HuH-7 (cell line): ENCODE results near the gene SSX2IP.
A peak's percentile ranks its signal among the peaks of the same experiment; 100 is the strongest.
"Not testable (repeated sequence)": the region's sequence is repeated elsewhere in the genome, so short reads cannot be mapped to it uniquely, and the experiment has no call there.

Source experiments
- DNase-seq: peaks from one replicate; pipeline ENCODE4 v3.0.0; 2011; ENCODE audit warnings: low spot score

Gene SSX2IP

DNA sequence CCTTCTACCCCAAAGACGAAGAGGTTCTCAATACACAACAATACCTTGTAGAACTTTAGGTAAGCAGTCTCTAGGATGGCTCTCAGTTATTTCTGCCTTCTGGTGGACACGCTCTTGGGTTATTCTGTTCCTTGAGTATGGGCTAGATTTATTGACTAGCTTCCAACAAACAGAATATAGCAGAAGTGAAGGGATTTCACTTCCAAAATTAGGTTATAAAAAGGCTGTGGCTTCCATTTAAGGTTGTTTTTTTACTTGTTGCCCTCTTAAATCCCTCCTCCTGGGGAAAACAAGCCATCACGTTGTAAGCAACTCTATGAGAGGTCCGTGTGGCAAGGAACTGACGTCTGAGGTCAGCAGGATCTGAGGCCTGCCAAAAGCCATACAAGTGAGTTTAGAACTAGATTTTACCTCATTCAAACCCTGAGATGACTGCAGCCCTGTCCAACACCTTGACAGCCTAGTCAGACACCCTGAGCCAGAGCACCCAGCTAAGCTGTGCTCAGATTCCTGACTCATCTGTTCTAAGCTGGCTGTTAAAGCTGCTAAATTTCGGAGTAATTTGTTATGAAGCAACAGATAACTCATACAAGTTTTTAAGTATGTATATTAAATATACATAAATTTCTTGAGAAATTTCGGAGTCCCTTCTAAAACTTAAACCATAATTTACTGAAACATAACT is 12.7 kb downstream of the SSX2IP start:
- DNase-seq, result no peak

DNA sequence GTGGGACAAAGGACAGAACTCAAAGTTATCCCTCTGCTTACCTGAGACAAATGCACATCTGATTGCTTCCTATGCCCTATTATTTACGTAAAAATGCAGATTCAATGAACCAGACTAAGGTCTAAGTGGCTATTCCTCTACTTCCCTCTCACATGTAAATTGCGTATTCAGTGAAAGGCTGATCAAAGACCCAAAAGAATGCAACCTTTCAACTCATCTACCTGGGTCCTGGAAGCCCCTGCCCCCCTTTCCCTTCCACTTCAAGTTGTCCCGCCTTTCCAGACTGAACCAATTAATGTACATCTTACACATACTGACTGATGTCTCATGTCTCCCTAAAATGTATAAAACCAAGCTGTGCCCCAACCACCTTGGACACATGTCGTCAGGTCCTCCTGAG is 14.6 kb downstream of the SSX2IP start:
- no peak for DNase-seq

DNA sequence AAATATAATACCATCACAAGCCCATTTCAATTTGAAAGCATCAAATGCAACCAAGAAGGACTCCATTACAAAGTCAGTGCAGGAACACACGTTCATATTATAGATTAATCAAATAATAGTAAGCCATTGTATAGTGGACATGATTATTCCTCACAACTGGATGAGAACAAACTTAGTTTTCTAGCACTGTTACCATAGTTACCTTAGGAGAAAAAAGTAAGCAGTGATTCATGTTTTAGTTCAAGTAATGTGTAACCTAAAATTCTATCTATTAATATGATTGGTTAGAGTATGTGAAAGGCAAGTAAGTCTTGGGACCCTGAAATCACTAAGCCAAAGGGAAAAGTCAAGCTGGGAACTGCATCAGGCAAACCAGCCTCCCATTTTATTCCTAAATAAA is 15.2 kb downstream of the SSX2IP start:
- DNase-seq, result no peak

DNA sequence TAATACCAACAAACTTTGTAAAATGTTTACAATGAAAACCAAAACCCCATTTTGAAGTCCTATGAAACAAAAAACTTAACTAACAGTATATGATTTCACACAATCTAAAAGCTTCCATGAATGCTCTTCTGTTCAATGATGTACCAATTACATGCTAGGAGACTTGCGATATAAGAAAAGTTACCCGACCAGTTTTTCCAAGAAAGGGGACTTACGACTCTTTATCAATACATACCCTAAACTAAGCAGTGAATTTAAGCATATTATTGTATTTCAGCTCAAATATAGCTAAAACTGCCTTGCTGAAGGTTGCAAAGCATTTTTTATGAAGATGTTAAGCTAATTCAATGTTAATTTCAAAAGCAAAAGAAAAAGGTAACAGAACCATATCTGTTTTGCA is 15.6 kb downstream of the SSX2IP start:
- DNase-seq, result no peak

DNA sequence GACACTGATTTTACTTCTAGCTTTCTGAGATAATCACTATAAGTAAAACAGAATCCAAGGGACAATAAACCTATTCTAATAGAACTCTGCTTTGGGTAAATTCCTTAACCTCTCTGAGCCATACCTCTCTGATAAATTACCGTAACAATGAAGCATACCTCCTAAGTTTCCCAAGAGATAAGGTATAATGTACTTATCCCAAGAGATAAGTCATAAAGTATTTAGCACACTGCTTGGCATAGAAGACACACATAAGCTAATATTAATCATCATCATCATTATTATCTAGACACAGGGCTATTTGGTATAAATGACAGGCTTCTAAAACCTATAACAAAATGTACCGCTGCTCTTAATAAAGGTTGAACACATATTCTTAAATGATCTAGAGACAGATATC is 16.2 kb downstream of the SSX2IP start:
- DNase-seq, result no peak

DNA sequence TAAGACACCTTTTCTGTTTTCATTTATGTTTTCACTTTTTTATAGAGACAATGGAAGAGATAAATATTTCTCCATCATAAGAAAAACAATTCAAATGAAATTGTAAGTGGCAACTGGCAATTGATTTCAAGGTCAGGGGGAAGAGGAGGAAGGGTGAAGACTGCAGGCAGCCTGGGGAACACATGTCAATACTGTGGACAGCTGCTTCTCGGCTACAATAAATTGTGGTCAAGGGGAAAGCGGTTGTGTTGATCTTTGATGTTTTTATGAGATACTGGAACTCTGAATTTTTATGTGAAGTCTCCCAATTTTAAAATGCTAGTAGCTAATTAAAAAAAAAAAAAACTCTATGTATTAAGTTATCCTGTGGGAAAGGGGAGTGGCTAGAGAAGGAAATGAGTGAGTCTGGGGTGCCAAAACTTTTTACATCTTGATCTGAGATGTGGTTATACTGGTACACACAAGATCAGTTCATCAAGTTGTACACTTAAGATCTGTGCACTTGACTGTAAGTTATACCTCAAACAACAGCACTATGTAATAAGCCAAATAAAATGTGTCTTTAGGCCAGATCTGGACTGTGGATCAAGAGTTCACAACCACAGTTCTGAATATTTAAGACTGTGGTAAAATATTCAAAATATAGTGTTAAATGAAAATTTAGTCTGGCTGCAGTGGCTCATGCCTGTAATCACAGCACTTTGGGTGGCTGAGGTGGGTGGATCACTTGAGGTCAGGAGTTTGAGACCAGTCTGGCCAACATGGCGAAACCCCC is 18.0 kb downstream of the SSX2IP start:
- no peak for DNase-seq

DNA sequence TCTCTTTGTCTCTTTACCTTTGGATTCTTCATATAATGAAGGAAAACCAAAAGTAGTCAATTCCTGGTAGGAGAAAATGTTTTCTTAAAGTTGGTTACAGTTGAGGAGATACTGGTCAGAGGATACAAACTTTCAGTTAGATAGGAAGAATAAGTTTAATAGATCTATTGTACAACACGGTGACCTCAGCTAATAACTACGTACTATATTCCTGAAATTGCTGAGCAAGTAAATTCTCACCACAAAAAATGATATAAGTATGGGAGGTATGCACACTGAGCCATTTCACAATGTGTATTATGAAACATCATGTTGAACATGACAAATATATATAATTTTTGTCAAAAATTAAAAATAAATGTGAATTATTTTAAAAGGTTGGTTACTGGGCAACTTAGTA is 20.4 kb downstream of the SSX2IP start:
- no peak for DNase-seq

DNA sequence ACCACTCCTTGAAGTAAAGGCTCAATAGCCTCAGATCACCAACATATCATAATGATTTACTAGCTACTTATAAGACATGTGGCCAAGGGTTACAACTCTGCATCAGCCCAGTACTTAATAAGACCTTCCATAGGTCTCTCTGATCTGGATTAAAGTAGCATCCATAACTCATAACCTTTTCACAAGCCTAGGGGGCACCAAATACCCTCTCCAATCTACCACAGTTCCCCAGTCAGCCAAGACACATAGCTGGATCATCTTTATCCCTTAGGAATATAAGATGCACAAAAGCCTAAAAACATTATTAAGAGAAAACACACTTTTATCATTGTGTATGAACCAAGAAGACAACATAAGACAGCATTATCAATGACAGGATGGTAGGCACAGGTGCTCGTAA is 22.1 kb downstream of the SSX2IP start:
- DNase-seq, result no peak

DNA sequence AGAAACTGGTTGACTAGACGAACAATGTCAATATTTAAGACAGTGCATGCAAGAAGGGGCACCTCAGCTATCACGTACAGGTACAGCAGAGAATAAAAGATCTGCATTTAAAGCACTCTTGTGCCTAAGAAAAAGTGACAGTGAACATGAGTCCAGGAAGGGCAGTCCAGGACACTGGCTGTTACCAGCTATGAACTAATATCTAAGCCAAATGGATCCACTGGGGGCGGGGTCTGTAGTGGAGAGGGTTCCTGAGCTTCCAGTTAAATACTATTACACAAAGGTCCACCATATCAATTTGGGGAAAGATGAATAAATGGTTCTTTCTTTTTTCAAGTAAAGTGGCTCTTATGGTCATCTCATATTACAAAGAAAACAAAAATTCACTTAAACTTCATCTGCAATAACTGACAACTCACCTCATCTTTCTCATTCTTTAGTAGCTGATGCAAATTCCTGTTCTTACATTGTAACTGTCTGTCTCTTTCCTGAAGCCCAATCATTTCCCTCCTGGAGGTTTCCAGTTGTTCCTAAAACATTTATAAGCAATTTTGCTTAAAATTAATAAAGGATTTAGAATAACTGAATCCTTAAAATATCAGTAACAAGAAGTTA is 24.5 kb downstream of the SSX2IP start:
- no peak for DNase-seq

DNA sequence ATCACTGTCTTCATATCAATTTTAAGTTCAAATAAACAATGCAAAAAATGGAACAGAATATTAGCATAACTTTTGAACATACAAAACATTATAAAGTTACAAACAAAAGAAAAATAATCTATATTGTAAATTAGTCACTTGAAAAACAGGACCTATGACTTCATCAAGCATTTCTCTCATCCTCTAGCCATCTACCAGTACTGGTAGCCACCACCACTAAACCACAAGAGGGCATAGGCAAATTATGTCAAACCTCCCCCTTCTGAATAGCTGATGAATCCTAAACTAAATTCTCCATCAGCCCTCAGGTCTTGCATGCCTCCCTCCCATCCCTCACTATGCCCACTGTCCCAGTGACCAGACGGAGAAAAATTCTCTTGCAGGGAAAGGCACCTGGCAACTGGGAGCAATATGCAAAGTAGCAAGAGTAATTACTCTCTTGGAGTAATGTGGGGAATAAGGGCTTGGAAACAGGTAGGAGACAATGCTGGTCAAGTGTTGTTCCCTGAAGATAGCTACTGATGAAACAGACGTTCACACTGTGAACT is 37.1 kb downstream of the SSX2IP start:
- no peak for DNase-seq

DNA sequence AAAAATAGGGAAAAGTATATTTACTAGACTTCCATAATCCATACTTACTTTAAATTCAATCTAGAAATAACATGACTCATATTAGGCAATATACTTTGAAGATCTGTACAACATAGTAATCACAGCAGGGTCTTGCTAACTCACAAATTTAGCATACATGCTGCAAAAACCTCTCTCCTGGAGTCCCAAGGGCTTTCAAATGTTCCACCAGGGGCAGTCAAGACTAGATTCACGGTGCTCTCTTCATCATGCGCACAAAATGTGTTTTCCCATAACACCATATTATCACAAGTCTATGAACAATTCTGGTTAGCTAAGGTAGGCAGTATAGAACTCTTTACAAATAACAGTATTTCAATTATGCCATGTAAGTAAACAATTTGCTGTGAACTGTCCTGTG is 45.8 kb downstream of the SSX2IP start:
- no peak for DNase-seq

DNA sequence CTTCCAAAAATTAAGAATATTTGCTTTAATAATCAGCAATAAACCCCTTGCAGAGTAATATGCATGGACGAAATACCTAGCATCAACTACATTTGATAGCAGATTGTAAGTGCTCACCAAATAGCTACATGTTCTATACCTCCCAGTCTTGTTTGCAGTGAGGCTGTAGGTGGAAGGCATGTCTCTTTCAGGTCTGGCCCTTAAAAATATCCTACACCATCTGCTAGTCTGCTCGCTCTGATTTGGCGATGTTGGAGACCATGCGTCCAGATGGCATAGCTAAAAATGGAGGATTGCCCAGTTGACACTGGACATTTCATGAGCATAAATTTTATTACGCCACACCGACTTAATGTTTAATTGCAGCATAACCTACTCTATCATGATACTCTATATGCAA is 47.1 kb downstream of the SSX2IP start:
- DNase-seq, result no peak

DNA sequence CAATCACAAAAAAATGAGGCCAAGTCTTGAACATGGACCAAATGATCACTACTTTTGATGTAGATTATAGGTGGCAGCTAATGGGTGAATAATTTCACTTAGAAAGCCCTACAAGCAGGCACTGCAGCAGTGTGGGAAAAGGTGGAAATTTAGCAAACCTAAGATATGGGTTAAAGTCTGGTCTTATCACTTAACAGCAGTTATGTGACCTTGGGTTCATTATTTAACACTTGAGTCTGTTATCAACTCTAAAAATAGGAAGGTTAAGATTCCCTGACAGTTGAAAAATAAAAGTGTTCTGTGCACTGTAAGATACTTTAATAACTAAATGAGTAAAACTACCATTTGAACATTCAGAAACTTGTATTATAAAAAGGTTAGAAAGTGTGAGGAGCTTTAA is 47.5 kb downstream of the SSX2IP start:
- DNase-seq, result no peak

DNA sequence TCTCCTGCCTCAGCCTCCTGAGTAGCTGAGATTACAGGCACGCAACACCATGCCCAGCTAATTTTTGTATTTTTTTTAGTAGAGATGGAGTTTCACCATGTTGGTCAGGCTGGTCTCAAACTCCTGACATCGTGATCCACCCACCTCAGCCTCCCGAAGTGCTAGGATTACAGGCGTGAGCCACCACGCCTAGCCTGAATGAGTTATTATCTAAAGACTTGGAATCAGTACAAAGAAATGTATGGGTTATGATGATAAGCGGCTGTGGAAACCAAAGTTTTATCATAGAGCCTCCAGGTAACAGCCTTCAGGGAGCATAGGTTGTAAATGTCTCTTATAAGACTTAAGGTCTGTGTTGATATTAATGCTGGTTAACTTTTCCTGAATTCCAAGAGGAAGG is 50.5 kb downstream of the SSX2IP start:
- DNase-seq, result not testable (repeated sequence)

DNA sequence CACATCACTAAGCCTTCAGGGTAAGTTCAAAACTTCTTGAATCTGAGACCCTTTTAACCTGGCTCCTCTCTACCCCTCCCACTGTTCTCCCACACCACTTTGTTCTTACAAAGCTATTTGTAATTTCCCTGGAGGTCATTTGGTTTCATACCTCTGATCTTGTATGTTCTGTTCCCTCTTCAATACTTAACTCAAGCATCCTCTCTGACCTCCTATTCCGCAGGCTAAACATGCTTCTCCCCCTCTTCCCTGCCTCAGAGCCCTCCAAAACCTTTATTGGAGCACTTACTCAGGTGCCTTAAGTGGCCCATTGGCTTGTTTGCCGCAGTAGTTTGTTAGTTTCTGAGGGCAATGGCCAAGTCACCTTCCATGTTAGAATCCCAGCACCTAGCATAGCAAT is 54.8 kb downstream of the SSX2IP start:
- no peak for DNase-seq

DNA sequence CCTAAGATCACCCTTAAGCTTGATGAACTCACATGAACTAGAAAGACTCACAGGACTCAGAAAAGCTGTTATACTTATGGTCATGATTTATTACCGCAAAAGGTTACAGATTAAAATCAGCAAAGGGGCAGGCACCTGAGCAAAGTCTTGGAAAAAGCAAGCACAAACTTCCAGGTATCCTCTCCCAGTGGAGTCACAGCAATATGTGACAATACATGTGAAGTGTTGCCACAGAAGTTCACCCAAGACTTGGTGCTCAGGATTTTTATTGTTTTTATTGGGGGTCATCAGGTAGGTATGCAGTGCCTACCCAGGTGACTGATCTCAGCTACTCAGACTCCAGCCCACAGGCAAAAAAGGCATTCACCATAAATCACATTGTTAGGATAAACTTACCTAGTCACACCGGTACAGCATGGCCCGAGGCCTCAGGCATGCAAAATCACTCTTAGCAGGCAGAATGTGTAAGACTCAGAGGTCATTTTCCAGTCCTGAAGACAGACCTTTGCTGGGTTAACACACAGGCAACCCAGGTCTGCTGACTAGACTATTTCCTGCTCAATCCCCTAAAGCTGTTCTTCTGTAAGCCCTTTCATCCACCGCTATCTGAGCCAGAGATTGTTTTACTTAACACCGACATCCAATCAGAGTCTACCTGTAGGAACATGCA is 55.6 kb downstream of the SSX2IP start:
- no peak for DNase-seq

DNA sequence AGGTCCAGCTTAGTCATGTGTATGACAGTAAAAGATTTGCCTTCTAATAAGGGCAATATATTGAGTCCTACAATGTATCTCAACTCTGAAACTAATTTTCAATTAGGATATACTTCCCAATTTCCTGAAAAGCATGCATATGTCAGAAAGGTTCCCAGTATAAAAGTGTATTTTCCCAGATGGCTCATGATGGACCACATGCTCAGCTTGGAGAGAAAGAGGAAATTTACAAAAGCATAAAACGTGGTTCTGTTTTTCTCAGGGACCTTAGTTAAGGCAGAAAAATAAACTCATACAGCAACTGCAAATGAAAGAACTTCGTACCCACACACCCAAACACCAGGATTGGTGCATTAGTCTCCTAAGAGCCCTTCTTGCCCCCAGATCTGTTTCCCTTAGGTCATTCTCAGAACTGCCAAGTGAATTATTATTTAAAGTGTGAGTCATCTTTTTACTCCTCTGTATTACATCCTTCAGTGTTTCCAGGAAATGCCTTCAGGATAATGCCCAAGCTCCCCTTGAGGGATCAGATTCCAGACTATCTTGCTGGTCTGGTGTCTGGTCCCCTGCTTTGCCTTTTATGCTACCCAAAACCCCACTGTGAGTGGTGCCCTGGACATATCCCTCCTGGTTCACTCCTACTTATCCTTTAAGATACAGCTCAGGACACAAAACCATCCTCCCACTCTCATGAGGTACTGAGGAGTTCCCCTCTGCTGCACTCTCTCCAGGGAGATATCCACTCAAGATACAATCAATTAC is 57.4 kb downstream of the SSX2IP start:
- DNase-seq, result no peak

DNA sequence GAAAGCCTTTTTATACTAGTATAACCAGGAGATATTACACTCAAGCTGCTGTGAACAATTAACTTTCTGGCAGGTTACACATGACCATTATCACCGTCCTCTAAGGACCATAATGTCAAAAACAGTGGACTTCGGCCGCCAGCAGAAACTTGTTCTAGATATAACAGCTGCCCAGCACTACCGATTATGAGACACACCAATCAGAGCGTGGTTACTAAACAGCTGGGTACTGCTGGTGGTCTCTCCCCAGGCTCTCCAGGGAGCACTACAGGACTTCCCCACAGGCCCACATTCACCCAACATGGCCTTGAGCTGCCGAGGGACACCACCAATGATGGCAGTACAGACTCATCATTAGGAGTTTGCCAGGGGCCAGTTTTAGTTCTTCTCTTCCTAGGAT is 58.1 kb downstream of the SSX2IP start:
- DNase-seq, result no peak

DNA sequence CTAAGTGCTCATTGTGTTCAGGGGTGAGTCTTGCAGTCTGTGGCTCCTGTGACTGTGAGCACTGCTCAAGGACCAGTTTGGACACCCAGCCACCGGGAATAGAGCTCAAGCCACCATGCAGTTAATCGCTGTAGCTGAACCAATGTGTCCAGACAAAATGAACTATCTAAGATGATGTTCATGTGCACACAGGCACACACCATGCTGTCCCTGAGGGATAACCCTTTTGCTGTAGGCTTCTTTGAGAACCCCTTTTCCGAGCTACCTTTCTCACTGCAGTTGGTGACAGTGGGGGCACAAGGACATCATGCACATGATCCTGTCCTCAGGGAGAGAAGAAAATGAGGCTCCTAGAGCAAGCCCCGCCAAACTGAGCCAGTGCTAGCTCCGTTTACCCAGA is 65.4 kb downstream of the SSX2IP start:
- DNase-seq, result no peak

DNA sequence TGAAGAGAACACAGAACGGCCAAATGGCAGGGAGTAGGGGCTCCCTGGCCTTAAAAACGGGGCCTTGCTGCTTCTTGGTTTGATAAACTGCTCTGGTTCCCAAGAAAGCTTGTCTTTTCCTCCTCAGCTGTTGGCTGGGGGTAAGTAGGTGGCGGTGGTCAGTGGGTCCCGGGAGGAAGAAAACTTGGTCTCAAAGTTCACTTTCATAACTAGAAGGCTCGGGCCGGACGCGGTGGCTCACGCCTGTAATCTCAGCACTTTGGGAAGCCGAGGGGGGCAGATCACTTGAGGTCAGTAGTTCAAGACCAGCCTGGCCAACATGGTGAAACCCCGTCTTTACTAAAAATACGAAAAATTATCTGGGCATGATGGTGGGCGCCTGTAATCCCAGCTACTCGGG is 68.7 kb downstream of the SSX2IP start:
- DNase-seq, result no peak

DNA sequence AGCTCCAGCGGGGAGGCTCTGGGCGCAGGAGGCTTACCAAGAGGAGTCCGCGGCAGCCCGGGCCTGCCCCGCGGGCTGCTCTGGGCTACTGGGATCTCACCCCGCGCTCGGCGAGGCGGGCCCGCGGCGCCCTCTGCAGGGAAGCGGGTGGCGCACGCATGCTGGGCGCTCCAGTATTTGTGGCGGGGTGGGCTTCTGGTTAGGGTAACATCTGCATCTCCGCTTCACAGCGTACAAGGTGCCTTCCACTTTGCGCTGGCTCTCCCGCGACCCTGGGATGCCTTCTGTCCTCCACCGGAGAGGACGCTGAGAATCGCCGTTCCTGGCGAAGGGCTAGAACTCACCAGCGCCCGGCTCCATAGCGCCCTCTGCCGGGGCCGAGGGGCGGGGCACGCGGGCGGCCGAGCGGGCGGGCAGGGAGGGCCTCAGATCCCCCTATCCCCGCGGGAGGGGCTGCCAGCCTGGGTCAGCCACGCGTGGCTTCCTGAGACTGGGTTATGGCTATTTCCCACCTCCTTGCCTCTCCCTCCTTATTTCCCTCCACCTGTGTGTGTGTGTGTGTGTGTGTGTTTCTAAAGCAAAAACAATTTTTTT is 69.4 kb downstream of the SSX2IP start:
- peak; percentile 79 for DNase-seq
